ENCODE measurements around the gene CMTM4. TPM values are rescaled to one million over a fixed set of nuclear protein-coding genes. Genes with fewer than 3 reads are reported as not detected.
"Not testable (repeated sequence)": the region's sequence is repeated elsewhere in the genome, so short reads cannot be mapped to it uniquely, and the experiment has no call there.

Gene CMTM4
- total and polyA plus RNA-seq, 11 donors, result 4.5 to 22.5 (median 12.2) TPM

DNA sequence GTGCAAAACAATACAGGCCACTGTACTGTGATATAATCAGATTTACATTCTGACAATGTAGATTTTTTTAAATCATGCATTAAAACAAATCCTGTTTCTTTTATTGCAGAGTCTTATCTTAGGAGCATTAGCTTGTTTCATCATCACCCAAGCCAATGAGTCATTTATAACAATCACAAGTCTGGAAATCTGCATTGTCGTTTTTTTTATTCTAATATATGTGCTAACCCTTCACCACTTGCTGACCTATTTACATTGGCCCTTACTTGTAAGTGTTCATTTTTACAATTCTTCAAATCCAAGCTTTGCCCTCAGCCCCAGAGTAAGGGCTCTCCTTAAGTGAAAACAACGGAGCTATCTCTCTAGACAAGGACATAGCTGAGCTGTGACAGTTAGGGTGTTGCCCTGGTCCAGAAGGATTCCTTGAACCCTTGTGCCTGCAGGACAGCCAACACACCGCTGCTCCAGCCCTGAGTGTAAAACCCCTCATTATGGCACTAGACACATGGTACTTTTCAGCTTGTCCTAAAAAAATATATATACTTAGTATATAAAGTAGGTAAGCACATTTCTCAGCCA lies 126.6 kb downstream of the CMTM4 start:
- H3K4me1 ChIP-seq, result peaks cover 0 to 11% (median 0%) of the 10 kb centered on the region in 12 donors
- no peaks in the 10 kb centered on the region for H3K27me3 ChIP-seq
- ATAC-seq (peak in 2 of 4 donors; percentile 53 to 57), DNase-seq (no peak)
- no peaks in the 10 kb centered on the region for H3K9me3 ChIP-seq
- H3K36me3 ChIP-seq, result peaks cover 0 to 26% (median 11%) of the 10 kb centered on the region in 9 donors
- no peak overlapping the region for H3K27ac ChIP-seq
- no peak overlapping the region for H3K4me3 ChIP-seq
- TF ChIP-seq, protein P1, sequence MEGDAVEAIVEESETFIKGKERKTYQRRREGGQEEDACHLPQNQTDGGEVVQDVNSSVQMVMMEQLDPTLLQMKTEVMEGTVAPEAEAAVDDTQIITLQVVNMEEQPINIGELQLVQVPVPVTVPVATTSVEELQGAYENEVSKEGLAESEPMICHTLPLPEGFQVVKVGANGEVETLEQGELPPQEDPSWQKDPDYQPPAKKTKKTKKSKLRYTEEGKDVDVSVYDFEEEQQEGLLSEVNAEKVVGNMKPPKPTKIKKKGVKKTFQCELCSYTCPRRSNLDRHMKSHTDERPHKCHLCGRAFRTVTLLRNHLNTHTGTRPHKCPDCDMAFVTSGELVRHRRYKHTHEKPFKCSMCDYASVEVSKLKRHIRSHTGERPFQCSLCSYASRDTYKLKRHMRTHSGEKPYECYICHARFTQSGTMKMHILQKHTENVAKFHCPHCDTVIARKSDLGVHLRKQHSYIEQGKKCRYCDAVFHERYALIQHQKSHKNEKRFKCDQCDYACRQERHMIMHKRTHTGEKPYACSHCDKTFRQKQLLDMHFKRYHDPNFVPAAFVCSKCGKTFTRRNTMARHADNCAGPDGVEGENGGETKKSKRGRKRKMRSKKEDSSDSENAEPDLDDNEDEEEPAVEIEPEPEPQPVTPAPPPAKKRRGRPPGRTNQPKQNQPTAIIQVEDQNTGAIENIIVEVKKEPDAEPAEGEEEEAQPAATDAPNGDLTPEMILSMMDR (IDR thresholded peaks at IDR 0.05), result no peak
- no peak for TF ChIP-seq POLR2A (IDR thresholded peaks at IDR 0.05)
- intact Hi-C loops (cut with DNase I), result no loop called here
- 72 to 78% (median 73%) methylated on average over 3 of the region's 3 CpGs for WGBS, 4 donors

DNA sequence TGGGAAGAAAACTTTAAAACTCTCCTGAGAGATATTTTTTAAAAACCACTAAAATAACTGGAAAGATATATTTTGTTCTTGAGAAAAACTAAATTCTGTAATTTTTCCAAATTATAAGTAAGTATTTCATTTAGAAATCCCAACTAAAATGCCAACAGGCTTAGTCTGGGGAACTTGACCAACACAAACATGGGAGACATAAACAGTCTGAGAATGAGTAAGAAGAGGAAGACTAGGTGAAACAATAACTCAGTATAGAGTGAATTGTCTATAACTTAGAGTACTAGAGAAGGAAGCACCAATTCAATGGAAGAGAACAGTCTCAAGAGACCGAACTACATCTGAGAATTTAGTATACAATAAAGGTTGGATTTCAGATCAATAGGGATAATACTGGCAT lies 127.4 kb downstream of the CMTM4 start:
- ATAC-seq (no peak), DNase-seq (no peak)
- 98 to 100% (median 99%) methylated on average over 1 of the region's 1 CpG for WGBS, 4 donors
- Histone ChIP-seq H3K27ac (no peak overlapping the region), H3K4me1 (peaks cover 0 to 11% (median 0%) of the 10 kb centered on the region in 12 donors), H3K36me3 (peaks cover 0 to 34% (median 15%) of the 10 kb centered on the region in 9 donors), H3K9me3 (no peaks in the 10 kb centered on the region), H3K27me3 (no peaks in the 10 kb centered on the region), H3K4me3 (no peak overlapping the region)
- intact Hi-C loops (cut with DNase I), result no loop called here
- TF ChIP-seq, protein P1 (IDR thresholded peaks at IDR 0.05), result no peak
- no peak for TF ChIP-seq POLR2A (IDR thresholded peaks at IDR 0.05)

DNA sequence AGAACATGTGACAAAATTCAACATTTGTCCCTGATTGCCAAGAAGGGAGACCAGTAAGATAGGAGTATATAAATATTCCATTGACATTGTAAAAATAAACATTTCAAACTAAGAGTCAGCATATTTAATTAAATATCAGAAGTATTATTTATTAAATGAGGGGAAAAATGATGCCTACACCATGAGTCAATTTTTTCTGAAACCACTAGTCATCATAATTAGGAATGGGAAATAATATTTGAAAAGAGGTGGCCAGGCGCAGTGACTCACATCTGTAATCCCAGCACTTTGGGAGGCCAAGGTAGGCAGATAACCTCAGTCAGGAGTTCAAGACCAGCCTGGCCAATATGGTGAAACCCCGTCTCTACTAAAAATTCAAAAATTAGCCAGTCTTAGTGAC lies 128.2 kb downstream of the CMTM4 start:
- TF ChIP-seq, protein P1 (IDR thresholded peaks at IDR 0.05), result no peak
- no peak for TF ChIP-seq POLR2A (IDR thresholded peaks at IDR 0.05)
- no peaks in the 10 kb centered on the region for H3K9me3 ChIP-seq
- intact Hi-C loops (cut with DNase I), result no loop called here
- no peak for DNase-seq
- no peak for ATAC-seq
- H3K4me1 ChIP-seq, result peaks cover 0 to 11% (median 0%) of the 10 kb centered on the region in 12 donors
- WGBS, 4 donors, result 91 to 100% (median 97%) methylated on average over 2 of the region's 2 CpGs
- H3K4me3 ChIP-seq, result no peak overlapping the region
- H3K36me3 ChIP-seq, result peaks cover 0 to 42% (median 20%) of the 10 kb centered on the region in 9 donors
- H3K27me3 ChIP-seq, result no peaks in the 10 kb centered on the region
- H3K27ac ChIP-seq, result no peak overlapping the region

DNA sequence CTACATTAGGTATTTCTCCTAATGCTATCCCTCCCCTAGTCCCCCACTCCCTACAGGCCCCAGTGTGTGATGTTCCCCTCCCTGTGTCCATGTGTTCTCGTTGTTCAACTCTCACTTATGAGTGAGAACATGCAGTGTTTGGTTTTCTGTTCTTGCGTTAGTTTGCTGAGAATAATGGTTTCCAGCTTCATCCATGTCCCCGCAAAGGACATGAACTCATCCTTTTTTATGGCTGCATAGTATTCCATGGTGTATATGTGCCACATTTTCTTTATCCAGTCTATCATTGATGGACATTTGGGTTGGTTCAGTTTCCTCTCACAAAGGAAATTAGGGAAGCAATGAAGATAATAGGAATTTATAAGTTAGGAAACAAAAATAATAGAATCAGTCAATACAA lies 129.3 kb downstream of the CMTM4 start:
- H3K9me3 ChIP-seq; ATAC-seq; H3K4me3 ChIP-seq; intact Hi-C loops (cut with DNase I); H3K27ac ChIP-seq; H3K27me3 ChIP-seq; DNase-seq: not testable (repeated sequence)
- peaks cover 0 to 11% (median 0%) of the 10 kb centered on the region in 12 donors for H3K4me1 ChIP-seq
- WGBS, 4 donors, result 90 to 97% (median 94%) methylated on average over 3 of the region's 3 CpGs
- H3K36me3 ChIP-seq, result peaks cover 0 to 45% (median 24%) of the 10 kb centered on the region in 9 donors
